ENCODE results near the gene KCNIP1. TPM values are rescaled to one million over a fixed set of nuclear protein-coding genes. Genes with fewer than 3 reads are reported as not detected.

The KCNIP1 gene
- total RNA-seq, 2 experiments from 2014 or later, result not detected

DNA sequence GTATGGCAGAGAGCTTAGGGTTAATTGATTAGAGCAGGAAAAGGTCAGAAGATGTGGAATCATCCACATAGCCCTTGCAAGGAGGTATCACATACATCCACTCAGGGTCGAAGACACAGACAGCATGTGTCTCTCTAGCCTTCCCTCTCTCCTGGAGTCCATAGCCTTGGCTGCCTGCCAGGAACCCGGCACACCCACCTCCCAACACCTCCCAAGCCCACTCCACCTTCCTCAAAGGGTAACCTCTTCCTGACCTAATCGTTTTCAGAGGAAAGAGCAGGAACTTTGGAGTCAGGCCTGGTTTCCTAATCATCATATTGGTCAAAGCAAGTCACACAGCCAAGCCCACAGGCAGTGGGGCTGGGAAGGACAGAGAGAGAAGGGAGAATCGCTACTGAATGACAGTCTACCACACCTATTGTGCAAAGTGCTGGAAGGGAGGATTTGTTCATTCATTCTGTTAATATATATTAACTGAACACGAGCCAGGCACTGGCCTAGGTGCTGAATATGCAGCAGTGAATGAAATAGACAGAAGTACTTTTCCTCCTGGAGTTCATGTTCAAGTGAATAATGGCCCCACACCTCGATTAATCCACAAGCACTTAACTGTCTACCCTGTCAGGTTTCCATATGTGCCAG is 107.8 kb downstream of the KCNIP1 start:
- Mint-ChIP-seq H3K36me3 (ENCODE audit: low read depth) (no peaks in the 10 kb centered on the region), H3K27ac (no peak overlapping the region), H3K4me3 (no peak overlapping the region), H3K4me1 (ENCODE audit: low read depth) (no peaks in the 10 kb centered on the region), H3K9me3 (no peaks in the 10 kb centered on the region), H3K27me3 (peaks cover 4% of the 10 kb centered on the region)
- DNase-seq (no peak), ATAC-seq (ENCODE audit: poor library complexity) (no peak)
- ChIA-PET CTCF (no interaction called here), POLR2A (no interaction called here)
- no peak overlapping the region for H3K4me3 ChIP-seq (ENCODE audit: low read length)
- intact Hi-C loops (cut with DNase I, micrococcal nuclease), result no loop called here
- no peaks in the 10 kb centered on the region for H3K9me3 ChIP-seq (ENCODE audit: control insufficient read depth in 1 of 2, insufficient read depth in 1 of 2, low read length in 2 of 2)
- H3K27ac ChIP-seq (ENCODE audit: low read depth in 1 of 2, low read length in 2 of 2), result no peak overlapping the region
- H3K27me3 ChIP-seq (ENCODE audit: control insufficient read depth in 1 of 2, insufficient read depth in 2 of 2, low read length in 2 of 2), result no peaks in the 10 kb centered on the region
- H3K4me1 ChIP-seq (ENCODE audit: insufficient read depth, low read length), result no peaks in the 10 kb centered on the region
- no peak for TF ChIP-seq CTCF (IDR thresholded peaks at IDR 0.05)
- H3K36me3 ChIP-seq (ENCODE audit: insufficient read depth, low read length), result no peaks in the 10 kb centered on the region

DNA sequence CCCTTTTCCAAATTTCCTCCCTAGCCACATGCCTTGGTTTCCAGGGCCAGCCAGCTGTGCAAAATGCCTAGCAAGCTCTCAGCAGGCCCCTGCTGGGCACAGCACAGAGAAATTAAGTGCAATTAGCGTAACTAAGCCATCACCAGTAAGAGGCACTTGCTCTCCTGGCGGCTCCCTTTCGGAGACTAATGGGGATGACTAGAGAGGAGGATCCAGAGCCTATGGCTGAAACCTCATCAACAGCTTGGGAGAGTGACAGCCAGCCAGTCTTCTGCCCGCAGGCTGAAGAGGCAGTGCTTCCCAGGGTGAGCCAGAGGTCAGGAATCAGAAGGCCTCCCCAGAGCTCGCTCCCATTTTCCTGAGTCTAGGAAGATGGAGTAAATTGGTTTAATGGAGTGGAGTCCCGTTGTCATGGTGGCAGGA is 108.4 kb downstream of the KCNIP1 start:
- no peaks in the 10 kb centered on the region for H3K9me3 ChIP-seq (ENCODE audit: control insufficient read depth in 1 of 2, insufficient read depth in 1 of 2, low read length in 2 of 2)
- no peak overlapping the region for H3K27ac ChIP-seq (ENCODE audit: low read depth in 1 of 2, low read length in 2 of 2)
- no peaks in the 10 kb centered on the region for H3K4me1 Mint-ChIP-seq (ENCODE audit: low read depth)
- no peaks in the 10 kb centered on the region for H3K27me3 ChIP-seq (ENCODE audit: control insufficient read depth in 1 of 2, insufficient read depth in 2 of 2, low read length in 2 of 2)
- H3K36me3 Mint-ChIP-seq (ENCODE audit: low read depth), result no peaks in the 10 kb centered on the region
- no peak overlapping the region for H3K4me3 Mint-ChIP-seq
- ChIA-PET CTCF (no interaction called here), POLR2A (no interaction called here)
- no peak for TF ChIP-seq CTCF (IDR thresholded peaks at IDR 0.05)
- H3K27me3 Mint-ChIP-seq, result peaks cover 4% of the 10 kb centered on the region
- no peak overlapping the region for H3K4me3 ChIP-seq (ENCODE audit: low read length)
- H3K9me3 Mint-ChIP-seq, result no peaks in the 10 kb centered on the region
- no peak overlapping the region for H3K27ac Mint-ChIP-seq
- H3K36me3 ChIP-seq (ENCODE audit: insufficient read depth, low read length), result no peaks in the 10 kb centered on the region
- H3K4me1 ChIP-seq (ENCODE audit: insufficient read depth, low read length), result no peaks in the 10 kb centered on the region
- ATAC-seq (ENCODE audit: poor library complexity), result no peak
- intact Hi-C loops (cut with DNase I, micrococcal nuclease), result no loop called here
- no peak for DNase-seq

DNA sequence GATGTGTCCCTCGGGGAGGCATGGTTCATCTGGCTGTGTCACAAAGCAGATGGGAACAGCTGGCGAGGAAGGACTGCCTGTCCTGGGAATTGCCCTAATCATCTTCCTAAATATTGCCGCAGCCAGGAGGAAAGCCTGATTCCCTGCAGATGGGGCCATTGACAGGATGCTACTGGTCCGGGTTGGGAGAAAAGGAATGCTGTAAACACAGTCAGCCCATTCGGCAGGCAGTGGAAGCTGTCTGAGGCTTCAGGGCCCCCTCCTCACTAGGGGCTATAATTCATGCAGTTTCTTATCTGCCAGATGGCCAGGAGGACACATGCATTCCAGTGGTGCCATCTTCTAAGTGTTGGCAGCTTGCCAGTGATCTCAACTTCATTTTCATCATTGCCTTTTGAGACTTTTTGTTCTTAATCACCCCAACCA is 110.3 kb downstream of the KCNIP1 start:
- Mint-ChIP-seq H3K27me3 (peaks cover 4% of the 10 kb centered on the region), H3K4me3 (no peak overlapping the region), H3K4me1 (ENCODE audit: low read depth) (peaks cover 7% of the 10 kb centered on the region), H3K36me3 (ENCODE audit: low read depth) (no peaks in the 10 kb centered on the region), H3K9me3 (no peaks in the 10 kb centered on the region), H3K27ac (no peak overlapping the region)
- ATAC-seq (ENCODE audit: poor library complexity), result no peak
- no peak for TF ChIP-seq CTCF (IDR thresholded peaks at IDR 0.05)
- Histone ChIP-seq H3K4me3 (ENCODE audit: low read length) (no peak overlapping the region), H3K36me3 (ENCODE audit: insufficient read depth, low read length) (no peaks in the 10 kb centered on the region), H3K4me1 (ENCODE audit: insufficient read depth, low read length) (no peaks in the 10 kb centered on the region), H3K27ac (ENCODE audit: low read depth in 1 of 2, low read length in 2 of 2) (no peak overlapping the region), H3K27me3 (ENCODE audit: control insufficient read depth in 1 of 2, insufficient read depth in 2 of 2, low read length in 2 of 2) (no peaks in the 10 kb centered on the region), H3K9me3 (ENCODE audit: control insufficient read depth in 1 of 2, insufficient read depth in 1 of 2, low read length in 2 of 2) (no peaks in the 10 kb centered on the region)
- no peak for DNase-seq
- intact Hi-C loops (cut with DNase I, micrococcal nuclease), result no loop called here
- POLR2A ChIA-PET, result no interaction called here
- CTCF ChIA-PET, result no interaction called here

Data from CD4-positive, alpha-beta T cell (primary cell).